IPS-18a (cell line): ENCODE measurements around the gene CMIP.

ENCODE experiments used
- H3K27ac ChIP-seq: one replicate; pipeline ENCODE4 v1.5.1; 2013; ENCODE audit warnings: low read length
- H3K27me3 ChIP-seq: one replicate; pipeline ENCODE4 v1.6.1; 2013; ENCODE audit warnings: mild to moderate bottlenecking, low read length; ENCODE audit not compliant: control insufficient read depth, insufficient read depth
- H3K36me3 ChIP-seq: one replicate; pipeline ENCODE4 v1.6.1; 2013; ENCODE audit warnings: low read depth, low read length; ENCODE audit not compliant: control insufficient read depth
- H3K4me1 ChIP-seq: one replicate; pipeline ENCODE4 v1.6.1; 2013; ENCODE audit warnings: low read depth, low read length; ENCODE audit not compliant: control insufficient read depth
- H3K4me3 ChIP-seq: one replicate; pipeline ENCODE4 v1.5.1; 2013; ENCODE audit warnings: low read length
- H3K9ac ChIP-seq: one replicate; pipeline ENCODE4 v1.6.1; 2013; ENCODE audit warnings: mild to moderate bottlenecking, low read length, moderate library complexity
- H3K9me3 ChIP-seq: one replicate; pipeline ENCODE4 v1.6.1; 2013; ENCODE audit warnings: low read depth, low read length; ENCODE audit not compliant: control insufficient read depth

CMIP gene

GRCh38 chr16:81601601-81602255 is 157.1 kb downstream of the CMIP start:
- H3K36me3 ChIP-seq = no peaks in the 10 kb centered on the region
- H3K9ac ChIP-seq = no peak overlapping the region
- H3K27me3 ChIP-seq = no peaks in the 10 kb centered on the region
- no peaks in the 10 kb centered on the region for H3K4me1 ChIP-seq
- no peaks in the 10 kb centered on the region for H3K9me3 ChIP-seq
- no peak overlapping the region for H3K27ac ChIP-seq
- no peak overlapping the region for H3K4me3 ChIP-seq

GRCh38 chr16:81602256-81602776 is 157.7 kb downstream of the CMIP start:
- H3K27ac ChIP-seq = no peak overlapping the region
- H3K4me1 ChIP-seq = no peaks in the 10 kb centered on the region
- no peaks in the 10 kb centered on the region for H3K36me3 ChIP-seq
- no peaks in the 10 kb centered on the region for H3K27me3 ChIP-seq
- no peak overlapping the region for H3K4me3 ChIP-seq
- no peaks in the 10 kb centered on the region for H3K9me3 ChIP-seq
- H3K9ac ChIP-seq = no peak overlapping the region

- no peaks in the 10 kb centered on the region for H3K27me3 ChIP-seq
- H3K4me3 ChIP-seq = no peak overlapping the region
- H3K27ac ChIP-seq = no peak overlapping the region
- no peaks in the 10 kb centered on the region for H3K4me1 ChIP-seq
- H3K9me3 ChIP-seq = no peaks in the 10 kb centered on the region
- H3K9ac ChIP-seq = no peak overlapping the region
- H3K36me3 ChIP-seq = no peaks in the 10 kb centered on the region
These were observed 158.2 kb downstream of the CMIP start for GRCh38 chr16:81602792-81603191.

- H3K4me3 ChIP-seq = no peak overlapping the region
- H3K27me3 ChIP-seq = no peaks in the 10 kb centered on the region
- no peaks in the 10 kb centered on the region for H3K9me3 ChIP-seq
- H3K9ac ChIP-seq = no peak overlapping the region
- no peak overlapping the region for H3K27ac ChIP-seq
- no peaks in the 10 kb centered on the region for H3K36me3 ChIP-seq
- H3K4me1 ChIP-seq = no peaks in the 10 kb centered on the region
These were observed 160.4 kb downstream of the CMIP start for GRCh38 chr16:81604960-81605383.

- H3K4me3 ChIP-seq = no peak overlapping the region
- H3K27ac ChIP-seq = no peak overlapping the region
- no peaks in the 10 kb centered on the region for H3K4me1 ChIP-seq
- H3K36me3 ChIP-seq = no peaks in the 10 kb centered on the region
- no peaks in the 10 kb centered on the region for H3K9me3 ChIP-seq
- H3K9ac ChIP-seq = no peak overlapping the region
- H3K27me3 ChIP-seq = no peaks in the 10 kb centered on the region
These were observed 161.4 kb downstream of the CMIP start for GRCh38 chr16:81606039-81606438.

- Histone ChIP-seq H3K27ac (no peak overlapping the region), H3K9ac (no peak overlapping the region), H3K4me1 (no peaks in the 10 kb centered on the region), H3K36me3 (no peaks in the 10 kb centered on the region), H3K4me3 (no peak overlapping the region), H3K27me3 (no peaks in the 10 kb centered on the region), H3K9me3 (no peaks in the 10 kb centered on the region)
These were observed 162.4 kb downstream of the CMIP start for GRCh38 chr16:81607006-81607405.

GRCh38 chr16:81607805-81608522 is 163.4 kb downstream of the CMIP start:
- no peak overlapping the region for H3K27ac ChIP-seq
- no peak overlapping the region for H3K9ac ChIP-seq
- H3K27me3 ChIP-seq = no peaks in the 10 kb centered on the region
- H3K9me3 ChIP-seq = no peaks in the 10 kb centered on the region
- H3K4me1 ChIP-seq = no peaks in the 10 kb centered on the region
- H3K36me3 ChIP-seq = no peaks in the 10 kb centered on the region
- no peak overlapping the region for H3K4me3 ChIP-seq

- H3K9me3 ChIP-seq = no peaks in the 10 kb centered on the region
- H3K27me3 ChIP-seq = no peaks in the 10 kb centered on the region
- no peaks in the 10 kb centered on the region for H3K36me3 ChIP-seq
- no peak overlapping the region for H3K9ac ChIP-seq
- no peak overlapping the region for H3K27ac ChIP-seq
- H3K4me1 ChIP-seq = no peaks in the 10 kb centered on the region
- no peak overlapping the region for H3K4me3 ChIP-seq
These were observed 164.1 kb downstream of the CMIP start for GRCh38 chr16:81608523-81609209.

- no peaks in the 10 kb centered on the region for H3K4me1 ChIP-seq
- no peak overlapping the region for H3K9ac ChIP-seq
- H3K4me3 ChIP-seq = no peak overlapping the region
- H3K27ac ChIP-seq = no peak overlapping the region
- H3K9me3 ChIP-seq = no peaks in the 10 kb centered on the region
- no peaks in the 10 kb centered on the region for H3K36me3 ChIP-seq
- H3K27me3 ChIP-seq = no peaks in the 10 kb centered on the region
These were observed 164.8 kb downstream of the CMIP start for GRCh38 chr16:81609323-81609892.

- no peak overlapping the region for H3K9ac ChIP-seq
- H3K27ac ChIP-seq = no peak overlapping the region
- no peaks in the 10 kb centered on the region for H3K36me3 ChIP-seq
These were observed 165.7 kb downstream of the CMIP start for GRCh38 chr16:81610144-81610842.

GRCh38 chr16:81610936-81611335 is 166.3 kb downstream of the CMIP start:
- Histone ChIP-seq H3K27ac (no peak overlapping the region), H3K9me3 (no peaks in the 10 kb centered on the region), H3K36me3 (no peaks in the 10 kb centered on the region), H3K27me3 (no peaks in the 10 kb centered on the region), H3K4me1 (no peaks in the 10 kb centered on the region), H3K9ac (no peak overlapping the region), H3K4me3 (no peak overlapping the region)

More at GRCh38 chr16:81610144-81610842, 165.7 kb downstream of the CMIP start:
- H3K27me3 ChIP-seq = no peaks in the 10 kb centered on the region
- H3K9me3 ChIP-seq = no peaks in the 10 kb centered on the region
- H3K4me3 ChIP-seq = no peak overlapping the region
- no peaks in the 10 kb centered on the region for H3K4me1 ChIP-seq
